Measurements from ENCODE around the gene RASAL1.

DNA sequence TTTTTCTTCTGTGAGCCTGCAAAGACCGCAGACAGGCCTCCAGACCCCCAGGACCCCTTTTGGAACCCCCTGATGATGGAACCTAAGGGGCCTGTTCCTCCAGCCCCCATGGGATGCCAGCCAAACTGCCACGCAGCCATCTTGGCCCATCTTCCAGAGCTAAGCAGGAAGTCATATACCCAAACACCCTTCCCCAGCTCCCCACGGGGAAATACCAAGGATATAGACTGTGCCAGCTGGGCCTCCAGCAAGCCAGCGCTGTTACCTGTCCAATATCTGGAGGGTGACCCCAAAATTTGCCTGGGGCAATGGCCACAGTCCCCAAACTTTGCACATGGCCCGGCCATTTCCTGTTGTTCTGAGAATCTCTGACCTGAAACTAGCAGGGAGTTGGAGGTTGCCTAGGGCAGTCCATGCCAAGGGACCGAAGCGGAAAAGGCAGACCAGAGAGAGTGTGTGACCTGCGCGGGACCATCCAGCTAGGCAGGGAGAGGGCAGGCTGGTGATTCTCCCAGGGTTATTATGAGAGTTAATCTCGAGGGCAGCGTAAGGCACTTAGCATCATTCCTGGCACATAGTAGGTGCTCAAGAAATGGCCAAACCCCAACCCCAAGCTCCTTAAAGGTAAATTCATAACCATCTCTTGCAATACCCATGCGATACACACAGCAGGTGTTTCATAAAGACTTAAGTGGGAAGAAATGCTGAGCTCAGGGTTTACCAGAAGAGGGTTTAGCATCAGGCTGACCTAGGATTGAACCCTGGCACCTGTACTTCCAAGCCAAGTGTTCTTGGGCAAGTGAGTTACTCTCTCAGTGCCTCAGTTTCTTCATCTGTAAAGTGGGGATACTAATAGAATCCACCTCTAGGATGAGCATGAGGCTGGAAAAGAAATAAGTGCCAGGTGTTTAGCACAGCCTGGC lies 2.6 kb upstream of the RASAL1 start:
- TF ChIP-seq CTCF (IDR thresholded peaks at IDR 0.05) = no peak
- TF ChIP-seq POLR2A (IDR thresholded peaks at IDR 0.05) = no peak

All from heart left ventricle (tissue), 13 donors.